Central memory CD8-positive, alpha-beta T cell (primary cell): ENCODE results near the gene OLA1.

Experiments used
- ATAC-seq: fragments of 150-1000 bp; cut with Tn5 transposase; replicated peaks from 2 replicates; pipeline ENCODE4 v1.10.0; 2022; ENCODE audit warnings: mild to moderate bottlenecking, moderate FRiP score, moderate number of reproducible peaks; ENCODE audit not compliant: poor library complexity, severe bottlenecking; ENCODE audit errors: extremely low read depth
- DNase-seq, 2 donors: peaks; one replicate each; pipeline ENCODE4 v3.0.0; 2021; ENCODE audit warnings: low spot score in 2 of 2
- H3K27ac Mint-ChIP-seq: one replicate; pipeline ENCODE4 v1.8.0; 2022; ENCODE audit warnings: low read depth, mild to moderate bottlenecking, moderate library complexity, mixed read lengths
- H3K27me3 Mint-ChIP-seq: one replicate; pipeline ENCODE4 v1.8.0; 2022; ENCODE audit warnings: mixed read lengths
- H3K36me3 Mint-ChIP-seq: one replicate; pipeline ENCODE4 v1.8.0; 2022; ENCODE audit warnings: mild to moderate bottlenecking, moderate library complexity, mixed read lengths; ENCODE audit not compliant: insufficient read depth
- H3K4me1 Mint-ChIP-seq: one replicate; pipeline ENCODE4 v1.8.0; 2022; ENCODE audit warnings: mixed read lengths
- H3K4me3 Mint-ChIP-seq: one replicate; pipeline ENCODE4 v1.8.0; 2022; ENCODE audit warnings: mild to moderate bottlenecking, moderate library complexity, mixed read lengths
- H3K9me3 Mint-ChIP-seq: one replicate; pipeline ENCODE4 v1.8.0; 2022; ENCODE audit warnings: mixed read lengths

OLA1 gene

DNA sequence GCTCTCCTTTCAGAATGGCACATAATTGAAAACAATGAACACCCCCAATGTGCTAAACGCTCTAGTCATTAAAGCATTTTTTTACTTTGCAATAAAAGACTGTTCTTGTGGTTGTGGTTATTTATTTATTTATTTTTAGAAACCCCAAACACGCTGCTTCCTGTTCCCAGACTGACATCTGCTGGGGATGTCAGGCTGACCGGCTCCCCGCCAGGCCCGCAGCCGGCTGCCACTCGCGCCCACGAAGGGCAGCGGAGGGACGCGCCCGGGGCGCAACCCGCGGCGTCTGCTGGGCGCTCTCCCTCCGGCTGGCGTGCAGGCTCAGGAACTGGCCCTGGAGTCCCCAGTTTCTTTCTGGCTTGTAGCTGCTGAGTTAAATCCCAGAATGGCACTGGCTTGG lies 200.1 kb downstream of the OLA1 start:
- Mint-ChIP-seq H3K4me1 (no peaks in the 10 kb centered on the region), H3K36me3 (peaks cover 2% of the 10 kb centered on the region), H3K27ac (no peak overlapping the region), H3K9me3 (no peaks in the 10 kb centered on the region), H3K27me3 (peaks cover 4% of the 10 kb centered on the region), H3K4me3 (no peak overlapping the region)
- ATAC-seq (no peak), DNase-seq (no peak)

GRCh38 chr2:174047746-174048145 lies 200.6 kb downstream of the OLA1 start:
- Mint-ChIP-seq H3K27ac (no peak overlapping the region), H3K27me3 (no peaks in the 10 kb centered on the region), H3K36me3 (peaks cover 2% of the 10 kb centered on the region), H3K4me1 (no peaks in the 10 kb centered on the region), H3K4me3 (no peak overlapping the region), H3K9me3 (no peaks in the 10 kb centered on the region)
- no peak for DNase-seq
- ATAC-seq: no peak

DNA sequence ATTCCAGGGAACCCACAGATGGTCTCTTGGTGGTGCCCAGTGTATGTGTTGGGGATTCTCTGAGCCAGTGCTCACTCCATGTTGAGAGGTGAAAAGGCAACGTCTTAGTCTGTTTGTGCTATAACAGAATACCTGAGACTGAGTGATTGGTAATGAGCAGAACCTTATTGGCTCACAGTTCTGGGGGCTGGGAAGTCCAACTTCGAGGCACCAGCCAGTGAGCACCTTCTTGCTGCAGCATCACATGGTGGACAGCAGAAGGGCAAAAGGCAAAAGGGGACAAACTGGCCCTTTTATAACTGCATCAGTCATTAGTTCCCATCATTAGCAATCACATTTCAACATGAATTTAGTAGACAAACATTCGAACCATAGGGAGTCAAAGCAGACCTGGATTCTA lies 202.2 kb downstream of the OLA1 start:
- no peak overlapping the region for H3K27ac Mint-ChIP-seq
- DNase-seq: no peak
- H3K9me3 Mint-ChIP-seq: no peaks in the 10 kb centered on the region
- no peaks in the 10 kb centered on the region for H3K27me3 Mint-ChIP-seq
- H3K36me3 Mint-ChIP-seq: peaks cover 2% of the 10 kb centered on the region
- ATAC-seq: no peak
- no peaks in the 10 kb centered on the region for H3K4me1 Mint-ChIP-seq
- H3K4me3 Mint-ChIP-seq: no peak overlapping the region

DNA sequence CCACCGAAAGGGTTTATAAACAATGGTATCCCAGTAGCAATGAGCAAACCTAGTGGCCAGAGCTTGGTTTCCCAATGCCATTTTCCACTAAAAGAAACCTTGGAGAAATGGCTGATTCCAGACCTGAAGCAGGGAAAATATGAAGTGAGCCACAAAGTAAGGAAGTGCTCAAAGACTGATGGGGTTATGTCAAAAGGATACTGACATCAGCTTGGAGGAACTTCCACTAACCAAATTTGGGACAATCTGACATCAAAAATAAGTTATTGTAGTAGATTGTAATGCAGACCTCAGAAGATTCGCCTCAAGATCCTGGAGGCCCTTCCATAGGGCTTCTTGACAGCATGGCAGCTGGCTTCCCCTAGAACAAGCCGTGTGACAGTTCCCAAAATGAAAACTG lies 203.8 kb downstream of the OLA1 start:
- H3K27me3 Mint-ChIP-seq: no peaks in the 10 kb centered on the region
- DNase-seq (no peak), ATAC-seq (no peak)
- peaks cover 1% of the 10 kb centered on the region for H3K36me3 Mint-ChIP-seq
- H3K9me3 Mint-ChIP-seq: no peaks in the 10 kb centered on the region
- H3K27ac Mint-ChIP-seq: no peak overlapping the region
- H3K4me3 Mint-ChIP-seq: no peak overlapping the region
- peaks cover 7% of the 10 kb centered on the region for H3K4me1 Mint-ChIP-seq

- Mint-ChIP-seq H3K4me1 (peaks cover 9% of the 10 kb centered on the region), H3K9me3 (no peaks in the 10 kb centered on the region), H3K27ac (peak overlapping the region; percentile 85), H3K4me3 (no peak overlapping the region), H3K27me3 (peaks cover 20% of the 10 kb centered on the region), H3K36me3 (peaks cover 3% of the 10 kb centered on the region)
- no peak for ATAC-seq
- no peak for DNase-seq
These were observed 208.0 kb downstream of the OLA1 start for GRCh38 chr2:174040417-174040701.

DNA sequence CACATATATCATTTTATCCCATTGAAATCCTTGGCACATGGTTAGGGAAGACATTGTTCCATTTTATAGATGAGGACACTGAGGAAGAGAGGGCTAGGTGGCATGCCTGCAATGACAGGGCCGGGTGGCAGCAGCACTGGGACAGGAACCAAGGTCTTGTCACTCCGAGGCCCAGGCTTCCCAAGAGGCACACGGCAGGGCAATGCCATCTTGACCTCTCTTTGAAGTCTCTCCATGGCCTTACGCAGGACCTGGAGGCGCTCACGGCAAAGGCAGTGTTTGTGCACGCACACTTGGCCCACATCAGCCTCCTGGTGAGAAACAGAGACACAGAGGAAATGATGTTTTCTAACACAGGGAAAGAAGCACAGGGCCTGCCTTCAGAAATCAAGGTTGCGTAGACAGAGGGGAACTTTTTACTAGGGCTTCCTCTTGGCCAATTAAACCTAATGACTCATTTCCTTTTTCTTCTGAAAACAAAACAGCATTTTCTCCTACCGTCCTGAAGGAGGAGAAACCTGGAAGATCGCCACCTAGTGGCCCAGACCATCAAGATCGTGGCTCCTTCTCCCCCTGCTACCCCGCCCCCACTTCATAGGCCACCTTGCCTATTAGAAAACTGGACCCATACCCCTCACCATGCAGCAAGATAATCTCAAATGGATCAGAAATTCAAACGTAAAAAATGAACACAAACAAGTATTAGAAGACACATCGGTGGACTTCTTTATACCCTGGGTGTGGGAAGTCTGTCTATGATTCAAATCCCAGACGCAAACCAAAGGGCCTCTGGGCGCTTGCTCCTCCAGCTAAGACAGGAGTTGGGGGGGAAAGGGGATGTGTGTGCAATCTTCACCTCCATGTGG lies 208.5 kb downstream of the OLA1 start:
- Mint-ChIP-seq H3K27me3 (peaks cover 20% of the 10 kb centered on the region), H3K9me3 (no peaks in the 10 kb centered on the region)
- peak; percentile 94 for ATAC-seq

GRCh38 chr2:174038462-174038861 lies 209.9 kb downstream of the OLA1 start:
- peaks cover 28% of the 10 kb centered on the region for H3K27me3 Mint-ChIP-seq
- H3K4me3 Mint-ChIP-seq: no peak overlapping the region
- ATAC-seq (no peak), DNase-seq (no peak)
- no peak overlapping the region for H3K27ac Mint-ChIP-seq
- peaks cover 3% of the 10 kb centered on the region for H3K36me3 Mint-ChIP-seq
- peaks cover 9% of the 10 kb centered on the region for H3K4me1 Mint-ChIP-seq
- H3K9me3 Mint-ChIP-seq: no peaks in the 10 kb centered on the region

More for the DNA sequence above, 208.5 kb downstream of the OLA1 start:
- peaks cover 3% of the 10 kb centered on the region for H3K36me3 Mint-ChIP-seq
- peak overlapping the region; percentile 37 for H3K4me3 Mint-ChIP-seq
- DNase-seq: peak; percentile 63
- peaks cover 9% of the 10 kb centered on the region for H3K4me1 Mint-ChIP-seq
- peak overlapping the region; percentile 85 for H3K27ac Mint-ChIP-seq

- Mint-ChIP-seq H3K27me3 (peaks cover 28% of the 10 kb centered on the region), H3K4me3 (no peak overlapping the region), H3K4me1 (peaks cover 9% of the 10 kb centered on the region), H3K36me3 (peaks cover 4% of the 10 kb centered on the region), H3K27ac (no peak overlapping the region), H3K9me3 (no peaks in the 10 kb centered on the region)
- ATAC-seq (no peak), DNase-seq (no peak)
These were observed 211.5 kb downstream of the OLA1 start for GRCh38 chr2:174036825-174037224.

DNA sequence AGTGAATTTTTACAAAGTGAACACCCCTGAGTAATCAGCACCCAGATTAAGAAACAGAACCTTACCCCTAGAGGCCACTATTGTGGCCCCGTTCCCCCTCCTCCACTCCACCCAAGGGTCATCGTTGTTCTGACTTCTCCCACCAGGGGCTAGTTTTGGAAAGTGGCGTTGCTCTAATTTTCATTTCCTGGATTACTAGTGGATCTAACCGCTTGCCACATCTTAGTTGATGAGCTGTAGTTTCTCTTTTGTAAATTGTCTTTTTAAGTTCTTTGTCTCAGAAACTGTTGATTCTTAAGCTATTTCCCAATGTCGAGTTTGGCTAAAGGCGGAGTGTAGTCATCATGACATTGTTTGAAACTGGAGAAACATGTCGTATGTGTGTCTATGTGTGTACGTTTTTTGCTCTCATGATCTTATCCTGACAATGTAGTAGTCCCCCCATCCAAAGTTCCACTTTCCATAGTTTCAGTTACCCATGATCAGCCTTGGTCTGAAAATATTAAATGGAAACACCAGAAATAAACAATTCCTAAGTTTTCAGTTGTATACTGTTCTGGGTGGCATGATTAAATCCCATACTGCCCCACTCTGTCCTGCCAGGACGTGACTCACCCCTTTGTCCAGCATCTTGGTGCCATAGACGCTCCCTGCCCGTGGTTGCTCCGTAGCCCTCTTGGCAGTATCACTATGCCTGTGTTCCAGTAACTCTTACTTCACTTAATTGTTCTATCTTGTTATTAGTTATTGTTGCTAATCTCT lies 212.2 kb downstream of the OLA1 start:
- ATAC-seq (no peak), DNase-seq (no peak)
- peaks cover 4% of the 10 kb centered on the region for H3K36me3 Mint-ChIP-seq

DNA sequence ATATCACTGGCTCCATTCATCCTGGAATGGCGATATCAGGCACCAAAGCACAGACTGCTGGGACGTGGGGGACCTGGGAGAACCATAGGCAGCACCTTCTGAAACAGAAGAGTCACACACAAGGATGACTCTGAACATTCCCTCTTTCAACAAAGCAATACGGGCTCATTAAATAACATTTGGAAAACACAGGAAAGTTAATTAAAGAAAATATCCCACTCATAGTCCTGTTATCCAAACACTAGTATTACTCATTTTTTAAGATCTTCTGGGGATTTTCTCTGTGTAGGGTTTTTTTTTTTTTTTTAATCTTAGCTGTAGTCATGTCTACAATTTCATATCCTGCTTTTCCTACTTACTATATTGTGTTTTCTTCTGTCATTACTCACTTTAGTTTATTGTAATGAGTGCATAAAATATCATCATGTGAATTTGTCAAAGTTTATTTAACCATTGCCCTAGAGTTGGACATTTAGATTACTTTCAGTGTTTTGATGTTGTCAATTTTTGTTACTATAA lies 213.2 kb downstream of the OLA1 start:
- Mint-ChIP-seq H3K27ac (no peak overlapping the region), H3K9me3 (no peaks in the 10 kb centered on the region), H3K4me3 (no peak overlapping the region), H3K4me1 (peaks cover 8% of the 10 kb centered on the region), H3K27me3 (peaks cover 28% of the 10 kb centered on the region), H3K36me3 (peaks cover 4% of the 10 kb centered on the region)
- DNase-seq: no peak
- ATAC-seq: no peak

More for the DNA sequence above, 212.2 kb downstream of the OLA1 start:
- peaks cover 9% of the 10 kb centered on the region for H3K4me1 Mint-ChIP-seq
- H3K27ac Mint-ChIP-seq: no peak overlapping the region
- H3K27me3 Mint-ChIP-seq: peaks cover 28% of the 10 kb centered on the region
- no peak overlapping the region for H3K4me3 Mint-ChIP-seq
- no peaks in the 10 kb centered on the region for H3K9me3 Mint-ChIP-seq

- Mint-ChIP-seq H3K27me3 (peaks cover 28% of the 10 kb centered on the region), H3K36me3 (peaks cover 1% of the 10 kb centered on the region), H3K27ac (no peak overlapping the region), H3K4me1 (no peaks in the 10 kb centered on the region), H3K9me3 (no peaks in the 10 kb centered on the region), H3K4me3 (no peak overlapping the region)
- ATAC-seq: no peak
- no peak for DNase-seq
These were observed 215.2 kb downstream of the OLA1 start for GRCh38 chr2:174033163-174033550.

DNA sequence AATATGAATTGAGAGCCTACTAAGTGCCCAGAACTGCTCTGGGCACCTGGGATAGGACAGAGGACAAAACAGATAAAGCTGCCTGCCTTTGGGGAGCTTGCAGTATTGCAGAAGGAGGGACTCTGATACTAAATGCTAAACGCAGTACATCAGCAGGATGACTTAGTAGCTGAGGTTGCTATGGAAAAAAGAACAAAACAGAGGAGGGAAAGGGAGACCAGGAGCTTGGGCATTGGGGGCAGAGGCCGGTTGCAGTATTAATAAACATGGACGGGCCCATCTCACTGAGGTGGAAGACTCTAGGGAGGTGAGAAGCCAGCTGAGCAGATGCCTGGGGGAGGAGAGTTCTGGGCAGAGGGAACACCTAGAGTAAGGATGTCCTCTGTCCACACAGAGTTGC lies 217.1 kb downstream of the OLA1 start:
- peaks cover 10% of the 10 kb centered on the region for H3K27me3 Mint-ChIP-seq
- no peak overlapping the region for H3K4me3 Mint-ChIP-seq
- peaks cover 1% of the 10 kb centered on the region for H3K36me3 Mint-ChIP-seq
- H3K27ac Mint-ChIP-seq: no peak overlapping the region
- ATAC-seq: no peak
- H3K4me1 Mint-ChIP-seq: no peaks in the 10 kb centered on the region
- H3K9me3 Mint-ChIP-seq: no peaks in the 10 kb centered on the region
- DNase-seq: no peak

- no peaks in the 10 kb centered on the region for H3K9me3 Mint-ChIP-seq
- H3K4me3 Mint-ChIP-seq: no peak overlapping the region
- H3K27ac Mint-ChIP-seq: no peak overlapping the region
- peaks cover 1% of the 10 kb centered on the region for H3K36me3 Mint-ChIP-seq
- DNase-seq (no peak), ATAC-seq (no peak)
- no peaks in the 10 kb centered on the region for H3K27me3 Mint-ChIP-seq
- peaks cover 5% of the 10 kb centered on the region for H3K4me1 Mint-ChIP-seq
These were observed 219.4 kb downstream of the OLA1 start for GRCh38 chr2:174028935-174029334.
